Trophoblast cell (in vitro differentiated cells and primary cell): ENCODE measurements around the gene PPP2R2D.
A peak's percentile ranks its signal among the peaks of the same experiment; 100 is the strongest.

Source experiments
- DNase-seq, 2 donors: peaks; one replicate each; pipeline ENCODE4 v3.0.0-alpha.2; 2016
- H2AFZ ChIP-seq: 2 replicates; pipeline ENCODE4 v1.6.1; 2013; ENCODE audit warnings: low read length, moderate library complexity, mild to moderate bottlenecking; ENCODE audit not compliant: insufficient read depth, poor library complexity
- H2AK5ac ChIP-seq: 2 replicates; pipeline ENCODE4 v1.6.1; 2013; ENCODE audit warnings: mild to moderate bottlenecking, low read length
- H2BK120ac ChIP-seq: 2 replicates; pipeline ENCODE4 v1.6.1; 2013; ENCODE audit warnings: low read length, mild to moderate bottlenecking, moderate library complexity; ENCODE audit not compliant: insufficient read depth, poor library complexity
- H2BK12ac ChIP-seq: 2 replicates; pipeline ENCODE4 v1.6.1; 2013; ENCODE audit warnings: mild to moderate bottlenecking, low read length, moderate library complexity
- H2BK5ac ChIP-seq: 2 replicates; pipeline ENCODE4 v1.6.1; 2013; ENCODE audit warnings: low read length, low read depth, moderate library complexity, mild to moderate bottlenecking; ENCODE audit not compliant: poor library complexity
- H3K14ac ChIP-seq: 2 replicates; pipeline ENCODE4 v1.6.1; 2013; ENCODE audit warnings: mild to moderate bottlenecking, low read length
- H3K18ac ChIP-seq: 2 replicates; pipeline ENCODE4 v1.6.1; 2013; ENCODE audit warnings: mild to moderate bottlenecking, low read length
- H3K23ac ChIP-seq: 2 replicates; pipeline ENCODE4 v1.6.1; 2013; ENCODE audit warnings: low read length
- H3K27ac ChIP-seq: 2 replicates; pipeline ENCODE4 v1.5.1; 2013; ENCODE audit warnings: low read depth, mild to moderate bottlenecking, inconsistent platforms, low read length, moderate library complexity
- H3K27me3 ChIP-seq: 2 replicates; pipeline ENCODE4 v1.6.1; 2013; ENCODE audit warnings: inconsistent platforms, mild to moderate bottlenecking, low read length, moderate library complexity; ENCODE audit not compliant: insufficient read depth
- H3K36me3 ChIP-seq, 2 experiments: 1 replicate in 1 of 2; 2 replicates in 1 of 2; pipeline ENCODE4 v1.6.1; 2013; ENCODE audit warnings: low read length in 2 of 2, mild to moderate bottlenecking in 2 of 2, moderate library complexity in 1 of 2; ENCODE audit not compliant: insufficient read depth in 2 of 2, control insufficient read depth in 1 of 2
- H3K4ac ChIP-seq: 2 replicates; pipeline ENCODE4 v1.6.1; 2013; ENCODE audit warnings: low read depth, mild to moderate bottlenecking, low read length, moderate library complexity
- H3K4me1 ChIP-seq, 2 experiments: 1 replicate in 1 of 2; 2 replicates in 1 of 2; pipeline ENCODE4 v1.6.1; 2013; ENCODE audit warnings: low read length in 2 of 2, mild to moderate bottlenecking in 2 of 2, moderate library complexity in 1 of 2; ENCODE audit not compliant: insufficient read depth in 2 of 2, control insufficient read depth in 1 of 2
- H3K4me2 ChIP-seq: 2 replicates; pipeline ENCODE4 v1.6.1; 2013; ENCODE audit warnings: inconsistent platforms, mild to moderate bottlenecking, low read length, moderate library complexity
- H3K4me3 ChIP-seq: 2 replicates; pipeline ENCODE4 v1.5.1; 2013; ENCODE audit warnings: mild to moderate bottlenecking, low read depth, low read length, inconsistent platforms
- H3K79me1 ChIP-seq: one replicate; pipeline ENCODE4 v1.6.1; 2013; ENCODE audit warnings: low read length
- H3K79me2 ChIP-seq: 2 replicates; pipeline ENCODE4 v1.6.1; 2013; ENCODE audit warnings: low read length, mild to moderate bottlenecking; ENCODE audit not compliant: control insufficient read depth, insufficient read depth, poor library complexity
- H3K9ac ChIP-seq: 2 replicates; pipeline ENCODE4 v1.6.1; 2013; ENCODE audit warnings: mild to moderate bottlenecking, low read length
- H3K9me3 ChIP-seq: 2 replicates; pipeline ENCODE4 v1.6.1; 2013; ENCODE audit warnings: low read depth, mild to moderate bottlenecking, control low read depth, inconsistent platforms, low read length; ENCODE audit not compliant: insufficient read depth
- H4K12ac ChIP-seq: 2 replicates; pipeline ENCODE4 v1.6.1; 2013; ENCODE audit warnings: low read depth, mild to moderate bottlenecking, low read length, moderate library complexity
- H4K8ac ChIP-seq: 2 replicates; pipeline ENCODE4 v1.6.1; 2013; ENCODE audit warnings: low read depth, mild to moderate bottlenecking, low read length, moderate library complexity
- H4K91ac ChIP-seq: one replicate; pipeline ENCODE4 v1.6.1; 2013; ENCODE audit warnings: low read depth, mild to moderate bottlenecking, low read length, moderate library complexity
- WGBS: extraction: QIAGEN DNeasy Blood & Tissue Kit; methylation state at CpG from one replicate; pipeline ENCODE4 v1.1.7; 2013; ENCODE audit warnings: missing lambda C conversion rate; ENCODE audit not compliant: insufficient read length, insufficient coverage; ENCODE audit errors: extremely low coverage; 5-methylcytosine and 5-hydroxymethylcytosine counted together

The PPP2R2D gene

DNA sequence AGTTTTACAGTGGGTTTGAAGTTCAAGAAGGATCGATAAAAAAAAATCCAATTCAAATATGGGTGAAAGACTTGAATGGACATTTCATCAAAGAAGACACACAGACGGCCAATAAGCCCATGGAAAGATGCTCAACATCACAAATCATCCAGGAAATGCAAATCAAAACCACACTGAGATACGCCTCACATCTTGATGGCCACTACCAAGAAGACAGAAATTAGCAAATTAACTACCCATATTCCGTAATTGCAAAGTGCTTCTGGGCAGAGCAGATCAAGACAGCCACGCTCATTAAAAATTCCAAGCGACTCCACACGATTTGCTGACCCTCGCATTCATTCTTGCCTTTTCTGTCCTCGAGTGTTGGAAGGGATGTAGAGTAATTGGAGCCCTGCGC, 34.1 kb upstream of the PPP2R2D start:
- H2AK5ac ChIP-seq, result no peak overlapping the region
- no peak overlapping the region for H4K12ac ChIP-seq
- DNase-seq, result no peak
- H3K23ac ChIP-seq, result no peak overlapping the region
- H3K36me3 ChIP-seq, result no peaks in the 10 kb centered on the region
- H2BK5ac ChIP-seq, result no peak overlapping the region
- H3K27me3 ChIP-seq, result no peaks in the 10 kb centered on the region
- no peak overlapping the region for H3K14ac ChIP-seq
- peaks cover 2% of the 10 kb centered on the region for H3K9me3 ChIP-seq
- no peak overlapping the region for H2BK12ac ChIP-seq
- H3K27ac ChIP-seq, result no peak overlapping the region
- no peak overlapping the region for H4K8ac ChIP-seq
- H2AFZ ChIP-seq, result no peak overlapping the region
- no peak overlapping the region for H3K18ac ChIP-seq
- H3K9ac ChIP-seq, result no peak overlapping the region
- H3K4me2 ChIP-seq, result no peak overlapping the region
- H3K4me1 ChIP-seq, result no peaks in the 10 kb centered on the region
- no peak overlapping the region for H3K4me3 ChIP-seq
- no peak overlapping the region for H3K4ac ChIP-seq
- H3K79me2 ChIP-seq, result no peaks in the 10 kb centered on the region
- H4K91ac ChIP-seq, result no peak overlapping the region
- H2BK120ac ChIP-seq, result no peak overlapping the region
- no CpG with 5 or more reads among the region's 10 CpGs for WGBS
- H3K79me1 ChIP-seq, result no peaks in the 10 kb centered on the region

DNA sequence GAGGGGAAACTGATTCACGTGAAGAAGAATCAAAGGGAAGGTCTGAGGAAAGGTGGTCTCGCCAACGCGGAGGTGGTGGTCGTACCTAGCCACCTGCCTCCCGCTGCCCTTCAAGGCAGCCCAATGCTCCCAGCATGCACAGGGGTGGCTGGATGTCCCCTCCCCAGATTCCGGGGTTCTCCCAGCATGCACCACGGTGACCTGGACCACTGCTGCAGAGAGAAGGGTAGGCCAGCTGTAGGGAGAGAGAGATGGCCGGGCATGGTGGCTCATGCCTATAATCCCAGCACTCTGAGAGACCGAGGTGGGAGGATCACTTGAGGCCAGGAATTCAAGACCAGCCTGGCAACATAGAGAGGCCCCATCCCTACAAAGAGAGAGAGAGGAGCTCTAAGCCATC, 32.4 kb upstream of the PPP2R2D start:
- Histone ChIP-seq H3K27me3 (no peaks in the 10 kb centered on the region), H3K9me3 (peaks cover 2% of the 10 kb centered on the region), H2BK12ac (no peak overlapping the region), H4K12ac (no peak overlapping the region), H2BK120ac (no peak overlapping the region), H3K14ac (no peak overlapping the region), H3K18ac (no peak overlapping the region), H4K8ac (no peak overlapping the region), H3K4ac (no peak overlapping the region), H3K79me1 (no peaks in the 10 kb centered on the region), H3K9ac (no peak overlapping the region), H3K4me2 (no peak overlapping the region), H2AK5ac (no peak overlapping the region), H3K36me3 (no peaks in the 10 kb centered on the region), H3K4me3 (no peak overlapping the region), H4K91ac (no peak overlapping the region), H3K79me2 (no peaks in the 10 kb centered on the region), H2AFZ (no peak overlapping the region), H3K27ac (no peak overlapping the region), H3K23ac (no peak overlapping the region), H3K4me1 (no peaks in the 10 kb centered on the region), H2BK5ac (no peak overlapping the region)
- DNase-seq, result no peak
- no CpG with 5 or more reads among the region's 10 CpGs for WGBS

- H2BK120ac ChIP-seq, result no peak overlapping the region
- peak; percentile 24 to 59 for DNase-seq
- no peak overlapping the region for H3K4ac ChIP-seq
- no peak overlapping the region for H3K23ac ChIP-seq
- no CpG with 5 or more reads among the region's 8 CpGs for WGBS
- H3K79me2 ChIP-seq, result no peaks in the 10 kb centered on the region
- H3K18ac ChIP-seq, result no peak overlapping the region
- no peak overlapping the region for H4K8ac ChIP-seq
- H3K9me3 ChIP-seq, result peaks cover 2% of the 10 kb centered on the region
- H3K27me3 ChIP-seq, result no peaks in the 10 kb centered on the region
- no peaks in the 10 kb centered on the region for H3K4me1 ChIP-seq
- H2AK5ac ChIP-seq, result no peak overlapping the region
- no peak overlapping the region for H3K9ac ChIP-seq
- no peak overlapping the region for H3K14ac ChIP-seq
- no peak overlapping the region for H4K91ac ChIP-seq
- no peak overlapping the region for H2BK5ac ChIP-seq
- no peak overlapping the region for H4K12ac ChIP-seq
- H2AFZ ChIP-seq, result no peak overlapping the region
- H3K4me2 ChIP-seq, result no peak overlapping the region
- H3K79me1 ChIP-seq, result no peaks in the 10 kb centered on the region
- H3K27ac ChIP-seq, result no peak overlapping the region
- no peaks in the 10 kb centered on the region for H3K36me3 ChIP-seq
- no peak overlapping the region for H2BK12ac ChIP-seq
- no peak overlapping the region for H3K4me3 ChIP-seq
These were observed 31.5 kb upstream of the PPP2R2D start for GRCh38 chr10:131869344-131869743.

GRCh38 chr10:131870411-131870810, 30.4 kb upstream of the PPP2R2D start:
- no peak overlapping the region for H3K4me3 ChIP-seq

More at GRCh38 chr10:131870411-131870810, 30.4 kb upstream of the PPP2R2D start:
- H2BK12ac ChIP-seq, result no peak overlapping the region
- no peak overlapping the region for H3K27ac ChIP-seq
- no peaks in the 10 kb centered on the region for H3K36me3 ChIP-seq
- no peak overlapping the region for H2BK5ac ChIP-seq
- H3K4ac ChIP-seq, result no peak overlapping the region
- DNase-seq, result no peak
- no peak overlapping the region for H2BK120ac ChIP-seq
- H3K4me2 ChIP-seq, result no peak overlapping the region
- no CpG with 5 or more reads among the region's 8 CpGs for WGBS
- no peak overlapping the region for H2AK5ac ChIP-seq
- H3K23ac ChIP-seq, result no peak overlapping the region
- H4K8ac ChIP-seq, result no peak overlapping the region
- H3K14ac ChIP-seq, result no peak overlapping the region
- H3K4me1 ChIP-seq, result no peaks in the 10 kb centered on the region
- no peak overlapping the region for H3K9ac ChIP-seq
- H4K91ac ChIP-seq, result no peak overlapping the region
- H3K79me2 ChIP-seq, result no peaks in the 10 kb centered on the region
- no peaks in the 10 kb centered on the region for H3K79me1 ChIP-seq
- peaks cover 2% of the 10 kb centered on the region for H3K9me3 ChIP-seq
- no peak overlapping the region for H4K12ac ChIP-seq
- no peak overlapping the region for H3K18ac ChIP-seq
- no peaks in the 10 kb centered on the region for H3K27me3 ChIP-seq
- H2AFZ ChIP-seq, result no peak overlapping the region
